Progenitor cell of endocrine pancreas (in vitro differentiated cells): ENCODE results near the gene DNAAF9. TPM values are rescaled to one million over a fixed set of nuclear protein-coding genes. Genes with fewer than 3 reads are reported as not detected.

ENCODE experiments used
- DNase-seq: peaks from one replicate; pipeline ENCODE4 v3.0.0; 2021; ENCODE audit warnings: low spot score; ENCODE audit not compliant: unreplicated experiment
- H3K27ac Mint-ChIP-seq: 2 replicates; pipeline ENCODE4 v1.8.0; 2021; ENCODE audit warnings: mild to moderate bottlenecking, moderate library complexity, mixed read lengths
- H3K27me3 Mint-ChIP-seq: 2 replicates; pipeline ENCODE4 v1.8.0; 2021; ENCODE audit warnings: mixed read lengths
- H3K36me3 Mint-ChIP-seq: 2 replicates; pipeline ENCODE4 v1.8.0; 2022; ENCODE audit warnings: mixed read lengths; ENCODE audit not compliant: insufficient read depth
- H3K4me1 Mint-ChIP-seq: 2 replicates; pipeline ENCODE4 v1.8.0; 2021; ENCODE audit warnings: low read depth, mixed read lengths
- H3K4me3 Mint-ChIP-seq: 2 replicates; pipeline ENCODE4 v1.8.0; 2021; ENCODE audit warnings: low read depth, mild to moderate bottlenecking, moderate library complexity, mixed read lengths
- H3K9me3 Mint-ChIP-seq: 2 replicates; pipeline ENCODE4 v1.8.0; 2021; ENCODE audit warnings: low read depth, mixed read lengths
- CTCF ChIP-seq: fragments of 200-600 bp; sonication (generic); IDR thresholded peaks from one replicate; pipeline ENCODE4 v1.5.0; 2021; ENCODE audit warnings: antibody characterized with exemption, mild to moderate bottlenecking; ENCODE audit not compliant: unreplicated experiment
- total RNA-seq: library from RNA; stranded (reverse); gene quantifications from 2 replicates; pipeline ENCODE4 v1.2.1, GENCODE V29; 2021

Gene DNAAF9
- total RNA-seq, 1 donor from 2014 or later = 29.9 TPM

- peak overlapping the region; percentile 86 for H3K27ac Mint-ChIP-seq
- no peak for TF ChIP-seq CTCF
- DNase-seq = no peak
- no peaks in the 10 kb centered on the region for H3K9me3 Mint-ChIP-seq
- H3K4me1 Mint-ChIP-seq = peaks cover 22% of the 10 kb centered on the region
- H3K36me3 Mint-ChIP-seq = peaks cover 4% of the 10 kb centered on the region
- no peaks in the 10 kb centered on the region for H3K27me3 Mint-ChIP-seq
- peak overlapping the region; percentile 92 for H3K4me3 Mint-ChIP-seq
Measured at GRCh38 chr20:3406481-3407039, 909 bp downstream of the DNAAF9 start.

GRCh38 chr20:3405696-3406358 lies 1.6 kb downstream of the DNAAF9 start:
- Mint-ChIP-seq H3K36me3 (peaks cover 4% of the 10 kb centered on the region), H3K4me3 (peak overlapping the region; percentile 92), H3K4me1 (peaks cover 22% of the 10 kb centered on the region), H3K27me3 (no peaks in the 10 kb centered on the region), H3K27ac (peak overlapping the region; percentile 84), H3K9me3 (no peaks in the 10 kb centered on the region)
- DNase-seq = no peak
- no peak for TF ChIP-seq CTCF

DNA sequence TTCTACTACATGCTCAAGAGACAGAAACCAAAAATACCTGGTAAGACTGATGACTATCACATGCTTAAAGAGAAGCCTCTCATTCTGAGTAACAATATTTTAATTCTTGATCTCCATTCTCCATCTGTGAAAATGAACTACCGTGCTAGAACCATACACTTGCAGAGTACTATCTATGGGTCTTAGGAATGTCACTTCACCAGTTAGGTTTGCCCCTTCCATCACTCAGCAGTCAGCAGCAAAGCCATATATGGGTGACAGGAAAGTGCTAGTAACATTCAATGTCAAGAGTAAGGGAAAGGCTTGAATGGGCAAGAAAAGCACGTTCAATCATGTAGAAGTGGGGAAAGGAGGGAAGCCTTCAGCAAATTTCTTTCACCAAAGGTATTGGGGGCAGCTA lies 2.3 kb downstream of the DNAAF9 start:
- Mint-ChIP-seq H3K9me3 (no peaks in the 10 kb centered on the region), H3K27me3 (no peaks in the 10 kb centered on the region), H3K4me3 (peak overlapping the region; percentile 92), H3K27ac (peak overlapping the region; percentile 84), H3K36me3 (peaks cover 4% of the 10 kb centered on the region), H3K4me1 (peaks cover 22% of the 10 kb centered on the region)
- no peak for DNase-seq
- no peak for TF ChIP-seq CTCF

DNA sequence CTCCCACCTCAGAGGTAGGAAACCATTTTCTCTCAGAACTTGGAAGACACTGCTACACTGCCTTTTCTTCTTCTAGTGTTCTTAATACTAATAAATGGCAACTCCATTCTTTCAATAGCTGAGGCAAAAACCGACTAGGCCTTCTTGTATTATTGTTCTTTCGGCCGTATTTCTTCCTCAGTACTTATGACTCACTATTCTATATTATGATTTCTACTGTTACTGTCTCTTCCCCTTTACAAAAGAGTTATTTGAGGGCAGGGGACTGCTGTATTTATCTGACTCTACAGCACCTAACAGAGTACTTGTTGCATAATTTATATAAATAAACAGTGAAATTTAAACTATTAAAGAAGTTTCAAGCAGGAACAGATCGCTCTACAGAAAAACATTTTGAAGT lies 3.1 kb downstream of the DNAAF9 start:
- Mint-ChIP-seq H3K36me3 (peaks cover 4% of the 10 kb centered on the region), H3K4me1 (peaks cover 27% of the 10 kb centered on the region), H3K9me3 (no peaks in the 10 kb centered on the region), H3K27ac (no peak overlapping the region), H3K4me3 (no peak overlapping the region), H3K27me3 (no peaks in the 10 kb centered on the region)
- no peak for TF ChIP-seq CTCF
- DNase-seq = no peak

DNA sequence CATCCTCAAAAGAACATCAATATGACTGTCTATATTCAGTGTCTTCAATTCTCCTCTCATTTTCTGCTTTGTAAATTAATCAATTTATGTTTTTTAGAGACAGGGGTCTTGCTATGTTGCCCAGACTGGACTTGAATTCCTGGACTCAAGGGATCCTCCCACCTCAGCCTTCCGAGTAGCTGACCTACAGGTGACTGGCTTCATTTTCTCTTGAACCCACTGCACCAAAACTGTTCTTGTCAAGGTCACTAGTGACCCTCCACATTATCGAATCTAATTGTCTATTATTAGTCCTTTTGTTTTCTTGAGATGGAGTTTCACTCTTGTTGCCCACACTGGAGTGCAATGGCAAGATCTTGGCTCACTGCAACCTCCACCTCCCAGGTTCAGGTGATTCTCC lies 3.7 kb downstream of the DNAAF9 start:
- TF ChIP-seq CTCF = no peak
- no peaks in the 10 kb centered on the region for H3K9me3 Mint-ChIP-seq
- DNase-seq = no peak
- H3K4me3 Mint-ChIP-seq = no peak overlapping the region
- peaks cover 27% of the 10 kb centered on the region for H3K4me1 Mint-ChIP-seq
- no peaks in the 10 kb centered on the region for H3K27me3 Mint-ChIP-seq
- H3K27ac Mint-ChIP-seq = no peak overlapping the region
- H3K36me3 Mint-ChIP-seq = peaks cover 4% of the 10 kb centered on the region
